GM23338 (cell line): Measurements from ENCODE around the gene SERPING1.

Experiments
- CREB1 ChIP-seq: fragments of 250-450 bp; sonication (Bioruptor Pico); IDR thresholded peaks from 2 replicates; pipeline ENCODE4 v1.5.0; 2020; ENCODE audit warnings: low read depth, mild to moderate bottlenecking, moderate library complexity
- EZH2 ChIP-seq: fragments of 200-600 bp; sonication (generic); IDR thresholded peaks from one replicate; pipeline ENCODE4 v1.8.0; 2017; ENCODE audit warnings: antibody characterized with exemption, mild to moderate bottlenecking, low read depth; ENCODE audit not compliant: unreplicated experiment
- EZH2phosphoT487 ChIP-seq: fragments of 200-600 bp; sonication (generic); IDR thresholded peaks from one replicate; pipeline ENCODE4 v1.8.1; 2018; ENCODE audit warnings: antibody characterized with exemption; ENCODE audit not compliant: unreplicated experiment
- JUNB ChIP-seq: IDR thresholded peaks from one replicate; pipeline ENCODE4 v1.6.1; 2016; ENCODE audit warnings: antibody characterized with exemption; ENCODE audit not compliant: unreplicated experiment
- POLR2AphosphoS5 ChIP-seq: IDR thresholded peaks from 2 replicates; pipeline ENCODE4 v1.6.1; 2016; ENCODE audit warnings: antibody characterized with exemption, low read depth
- STAT1 ChIP-seq: IDR thresholded peaks from one replicate; pipeline ENCODE4 v1.6.1; 2016; ENCODE audit warnings: antibody characterized with exemption; ENCODE audit not compliant: unreplicated experiment
- ZNF114 ChIP-seq: fragments of 250-450 bp; sonication (Bioruptor Pico); IDR thresholded peaks from 2 replicates; pipeline ENCODE4 v1.5.0; 2020; ENCODE audit warnings: mild to moderate bottlenecking, moderate library complexity
- ZNF331 ChIP-seq: fragments of 250-450 bp; sonication (Bioruptor Pico); IDR thresholded peaks from 2 replicates; pipeline ENCODE4 v1.5.0; 2020; ENCODE audit warnings: low read depth, mild to moderate bottlenecking, moderate library complexity
- TF ChIP-seq, protein P1 (sequence below): fragments of 250-450 bp; sonication (Bioruptor Pico); IDR thresholded peaks from 2 replicates; pipeline ENCODE4 v1.5.0; 2020; ENCODE audit warnings: mild to moderate bottlenecking, moderate library complexity
- TF ChIP-seq, protein P2 (sequence below), 2 experiments: fragments of 200-600 bp in 1 of 2; sonication (generic) in 1 of 2; conservative IDR thresholded peaks; 2 replicates each; pipeline versions ENCODE4 v1.5.1 to v1.6.1; 2016 to 2017; ENCODE audit warnings: antibody characterized with exemption in 2 of 2, low read depth in 2 of 2, mild to moderate bottlenecking in 2 of 2, moderate library complexity in 1 of 2
- TF ChIP-seq, protein P3 (sequence below): IDR thresholded peaks from one replicate; pipeline ENCODE4 v1.6.1; 2018; ENCODE audit warnings: antibody characterized with exemption; ENCODE audit not compliant: unreplicated experiment
- TF ChIP-seq, protein P4 (sequence below): IDR thresholded peaks from 2 replicates; pipeline ENCODE4 v1.6.1; 2016; ENCODE audit warnings: antibody characterized with exemption

DNA sequence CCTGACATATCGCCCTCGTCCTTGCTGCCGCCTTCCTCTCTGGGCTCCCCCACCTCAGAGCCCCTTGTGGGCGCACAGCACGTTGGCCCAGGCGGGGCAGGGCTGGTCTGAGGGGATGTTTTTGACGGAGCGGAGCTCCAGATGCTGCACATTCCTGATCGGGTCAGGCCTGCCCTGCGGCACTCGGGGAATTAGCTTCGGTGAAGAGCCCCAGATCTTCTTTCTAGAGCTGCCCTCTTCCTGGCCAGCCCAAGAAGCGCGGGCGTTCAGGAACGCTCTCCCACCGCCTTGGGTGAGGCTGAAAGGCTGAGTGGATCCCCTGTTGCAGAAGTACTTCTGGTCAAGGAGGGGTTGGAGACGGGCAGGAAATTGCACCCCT lies 40.1 kb downstream of the SERPING1 start:
- TF ChIP-seq, protein P1, sequence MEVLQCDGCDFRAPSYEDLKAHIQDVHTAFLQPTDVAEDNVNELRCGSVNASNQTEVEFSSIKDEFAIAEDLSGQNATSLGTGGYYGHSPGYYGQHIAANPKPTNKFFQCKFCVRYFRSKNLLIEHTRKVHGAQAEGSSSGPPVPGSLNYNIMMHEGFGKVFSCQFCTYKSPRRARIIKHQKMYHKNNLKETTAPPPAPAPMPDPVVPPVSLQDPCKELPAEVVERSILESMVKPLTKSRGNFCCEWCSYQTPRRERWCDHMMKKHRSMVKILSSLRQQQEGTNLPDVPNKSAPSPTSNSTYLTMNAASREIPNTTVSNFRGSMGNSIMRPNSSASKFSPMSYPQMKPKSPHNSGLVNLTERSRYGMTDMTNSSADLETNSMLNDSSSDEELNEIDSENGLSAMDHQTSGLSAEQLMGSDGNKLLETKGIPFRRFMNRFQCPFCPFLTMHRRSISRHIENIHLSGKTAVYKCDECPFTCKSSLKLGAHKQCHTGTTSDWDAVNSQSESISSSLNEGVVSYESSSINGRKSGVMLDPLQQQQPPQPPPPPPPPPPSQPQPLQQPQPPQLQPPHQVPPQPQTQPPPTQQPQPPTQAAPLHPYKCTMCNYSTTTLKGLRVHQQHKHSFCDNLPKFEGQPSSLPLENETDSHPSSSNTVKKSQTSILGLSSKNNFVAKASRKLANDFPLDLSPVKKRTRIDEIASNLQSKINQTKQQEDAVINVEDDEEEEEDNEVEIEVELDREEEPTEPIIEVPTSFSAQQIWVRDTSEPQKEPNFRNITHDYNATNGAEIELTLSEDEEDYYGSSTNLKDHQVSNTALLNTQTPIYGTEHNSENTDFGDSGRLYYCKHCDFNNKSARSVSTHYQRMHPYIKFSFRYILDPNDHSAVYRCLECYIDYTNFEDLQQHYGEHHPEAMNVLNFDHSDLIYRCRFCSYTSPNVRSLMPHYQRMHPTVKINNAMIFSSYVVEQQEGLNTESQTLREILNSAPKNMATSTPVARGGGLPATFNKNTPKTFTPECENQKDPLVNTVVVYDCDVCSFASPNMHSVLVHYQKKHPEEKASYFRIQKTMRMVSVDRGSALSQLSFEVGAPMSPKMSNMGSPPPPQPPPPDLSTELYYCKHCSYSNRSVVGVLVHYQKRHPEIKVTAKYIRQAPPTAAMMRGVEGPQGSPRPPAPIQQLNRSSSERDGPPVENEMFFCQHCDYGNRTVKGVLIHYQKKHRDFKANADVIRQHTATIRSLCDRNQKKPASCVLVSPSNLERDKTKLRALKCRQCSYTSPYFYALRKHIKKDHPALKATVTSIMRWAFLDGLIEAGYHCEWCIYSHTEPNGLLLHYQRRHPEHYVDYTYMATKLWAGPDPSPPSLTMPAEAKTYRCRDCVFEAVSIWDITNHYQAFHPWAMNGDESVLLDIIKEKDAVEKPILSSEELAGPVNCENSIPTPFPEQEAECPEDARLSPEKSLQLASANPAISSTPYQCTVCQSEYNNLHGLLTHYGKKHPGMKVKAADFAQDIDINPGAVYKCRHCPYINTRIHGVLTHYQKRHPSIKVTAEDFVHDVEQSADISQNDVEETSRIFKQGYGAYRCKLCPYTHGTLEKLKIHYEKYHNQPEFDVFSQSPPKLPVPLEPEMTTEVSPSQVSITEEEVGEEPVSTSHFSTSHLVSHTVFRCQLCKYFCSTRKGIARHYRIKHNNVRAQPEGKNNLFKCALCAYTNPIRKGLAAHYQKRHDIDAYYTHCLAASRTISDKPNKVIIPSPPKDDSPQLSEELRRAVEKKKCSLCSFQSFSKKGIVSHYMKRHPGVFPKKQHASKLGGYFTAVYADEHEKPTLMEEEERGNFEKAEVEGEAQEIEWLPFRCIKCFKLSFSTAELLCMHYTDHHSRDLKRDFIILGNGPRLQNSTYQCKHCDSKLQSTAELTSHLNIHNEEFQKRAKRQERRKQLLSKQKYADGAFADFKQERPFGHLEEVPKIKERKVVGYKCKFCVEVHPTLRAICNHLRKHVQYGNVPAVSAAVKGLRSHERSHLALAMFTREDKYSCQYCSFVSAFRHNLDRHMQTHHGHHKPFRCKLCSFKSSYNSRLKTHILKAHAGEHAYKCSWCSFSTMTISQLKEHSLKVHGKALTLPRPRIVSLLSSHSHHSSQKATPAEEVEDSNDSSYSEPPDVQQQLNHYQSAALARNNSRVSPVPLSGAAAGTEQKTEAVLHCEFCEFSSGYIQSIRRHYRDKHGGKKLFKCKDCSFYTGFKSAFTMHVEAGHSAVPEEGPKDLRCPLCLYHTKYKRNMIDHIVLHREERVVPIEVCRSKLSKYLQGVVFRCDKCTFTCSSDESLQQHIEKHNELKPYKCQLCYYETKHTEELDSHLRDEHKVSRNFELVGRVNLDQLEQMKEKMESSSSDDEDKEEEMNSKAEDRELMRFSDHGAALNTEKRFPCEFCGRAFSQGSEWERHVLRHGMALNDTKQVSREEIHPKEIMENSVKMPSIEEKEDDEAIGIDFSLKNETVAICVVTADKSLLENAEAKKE, result no peak
- TF ChIP-seq, protein P2, sequence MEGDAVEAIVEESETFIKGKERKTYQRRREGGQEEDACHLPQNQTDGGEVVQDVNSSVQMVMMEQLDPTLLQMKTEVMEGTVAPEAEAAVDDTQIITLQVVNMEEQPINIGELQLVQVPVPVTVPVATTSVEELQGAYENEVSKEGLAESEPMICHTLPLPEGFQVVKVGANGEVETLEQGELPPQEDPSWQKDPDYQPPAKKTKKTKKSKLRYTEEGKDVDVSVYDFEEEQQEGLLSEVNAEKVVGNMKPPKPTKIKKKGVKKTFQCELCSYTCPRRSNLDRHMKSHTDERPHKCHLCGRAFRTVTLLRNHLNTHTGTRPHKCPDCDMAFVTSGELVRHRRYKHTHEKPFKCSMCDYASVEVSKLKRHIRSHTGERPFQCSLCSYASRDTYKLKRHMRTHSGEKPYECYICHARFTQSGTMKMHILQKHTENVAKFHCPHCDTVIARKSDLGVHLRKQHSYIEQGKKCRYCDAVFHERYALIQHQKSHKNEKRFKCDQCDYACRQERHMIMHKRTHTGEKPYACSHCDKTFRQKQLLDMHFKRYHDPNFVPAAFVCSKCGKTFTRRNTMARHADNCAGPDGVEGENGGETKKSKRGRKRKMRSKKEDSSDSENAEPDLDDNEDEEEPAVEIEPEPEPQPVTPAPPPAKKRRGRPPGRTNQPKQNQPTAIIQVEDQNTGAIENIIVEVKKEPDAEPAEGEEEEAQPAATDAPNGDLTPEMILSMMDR (conservative IDR thresholded peaks at IDR 0.05; ENCODE audit: low read depth in 2 of 2), result no peak
- TF ChIP-seq POLR2AphosphoS5 (no peak), EZH2 (no peak), CREB1 (CRISPR knock-in tag) (no peak), STAT1 (no peak), EZH2phosphoT487 (no peak), ZNF331 (no peak), JUNB (no peak), ZNF114 (CRISPR knock-in tag) (no peak)
- TF ChIP-seq, protein P3, sequence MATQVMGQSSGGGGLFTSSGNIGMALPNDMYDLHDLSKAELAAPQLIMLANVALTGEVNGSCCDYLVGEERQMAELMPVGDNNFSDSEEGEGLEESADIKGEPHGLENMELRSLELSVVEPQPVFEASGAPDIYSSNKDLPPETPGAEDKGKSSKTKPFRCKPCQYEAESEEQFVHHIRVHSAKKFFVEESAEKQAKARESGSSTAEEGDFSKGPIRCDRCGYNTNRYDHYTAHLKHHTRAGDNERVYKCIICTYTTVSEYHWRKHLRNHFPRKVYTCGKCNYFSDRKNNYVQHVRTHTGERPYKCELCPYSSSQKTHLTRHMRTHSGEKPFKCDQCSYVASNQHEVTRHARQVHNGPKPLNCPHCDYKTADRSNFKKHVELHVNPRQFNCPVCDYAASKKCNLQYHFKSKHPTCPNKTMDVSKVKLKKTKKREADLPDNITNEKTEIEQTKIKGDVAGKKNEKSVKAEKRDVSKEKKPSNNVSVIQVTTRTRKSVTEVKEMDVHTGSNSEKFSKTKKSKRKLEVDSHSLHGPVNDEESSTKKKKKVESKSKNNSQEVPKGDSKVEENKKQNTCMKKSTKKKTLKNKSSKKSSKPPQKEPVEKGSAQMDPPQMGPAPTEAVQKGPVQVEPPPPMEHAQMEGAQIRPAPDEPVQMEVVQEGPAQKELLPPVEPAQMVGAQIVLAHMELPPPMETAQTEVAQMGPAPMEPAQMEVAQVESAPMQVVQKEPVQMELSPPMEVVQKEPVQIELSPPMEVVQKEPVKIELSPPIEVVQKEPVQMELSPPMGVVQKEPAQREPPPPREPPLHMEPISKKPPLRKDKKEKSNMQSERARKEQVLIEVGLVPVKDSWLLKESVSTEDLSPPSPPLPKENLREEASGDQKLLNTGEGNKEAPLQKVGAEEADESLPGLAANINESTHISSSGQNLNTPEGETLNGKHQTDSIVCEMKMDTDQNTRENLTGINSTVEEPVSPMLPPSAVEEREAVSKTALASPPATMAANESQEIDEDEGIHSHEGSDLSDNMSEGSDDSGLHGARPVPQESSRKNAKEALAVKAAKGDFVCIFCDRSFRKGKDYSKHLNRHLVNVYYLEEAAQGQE, result no peak
- TF ChIP-seq, protein P4, sequence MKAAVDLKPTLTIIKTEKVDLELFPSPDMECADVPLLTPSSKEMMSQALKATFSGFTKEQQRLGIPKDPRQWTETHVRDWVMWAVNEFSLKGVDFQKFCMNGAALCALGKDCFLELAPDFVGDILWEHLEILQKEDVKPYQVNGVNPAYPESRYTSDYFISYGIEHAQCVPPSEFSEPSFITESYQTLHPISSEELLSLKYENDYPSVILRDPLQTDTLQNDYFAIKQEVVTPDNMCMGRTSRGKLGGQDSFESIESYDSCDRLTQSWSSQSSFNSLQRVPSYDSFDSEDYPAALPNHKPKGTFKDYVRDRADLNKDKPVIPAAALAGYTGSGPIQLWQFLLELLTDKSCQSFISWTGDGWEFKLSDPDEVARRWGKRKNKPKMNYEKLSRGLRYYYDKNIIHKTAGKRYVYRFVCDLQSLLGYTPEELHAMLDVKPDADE, result no peak
